ENCODE data around the gene PTAFR.

GRCh38 chr1:28161751-28162150, 14.7 kb downstream of the PTAFR start:
- TF ChIP-seq CTCF (conservative IDR thresholded peaks at IDR 0.05; ENCODE audit: low read depth, low read length) (no peak), EZH2 (IDR thresholded peaks at IDR 0.05; ENCODE audit: borderline replicate concordance, low read depth, low read length, poor library complexity, severe bottlenecking) (no peak)
